Measurements from ENCODE around the gene MPZL2. TPM values are rescaled to one million over a fixed set of nuclear protein-coding genes. Genes with fewer than 3 reads are reported as not detected.

Gene MPZL2
- total and polyA plus RNA-seq, 2 of the 13 experiments (the other 11 are each of a cell fraction or from before 2014, with no cell fraction given), result 27.9 to 53.7 TPM

- 93% methylated on average over 7 of the region's 7 CpGs for WGBS (ENCODE audit: low lambda C conversion rate)
- Histone ChIP-seq H3K79me2 (ENCODE audit: insufficient read depth, low read length) (no peaks in the 10 kb centered on the region), H3K4me1 (ENCODE audit: insufficient read depth, low read length) (no peaks in the 10 kb centered on the region), H3K27me3 (ENCODE audit: control insufficient read depth in 1 of 2, insufficient read depth in 2 of 2, low read length in 2 of 2) (no peaks in the 10 kb centered on the region), H4K20me1 (ENCODE audit: insufficient read depth, low read length) (no peaks in the 10 kb centered on the region), H3K4me3 (replicated peaks in 1 of 3; ENCODE audit: insufficient read depth in 1 of 3, low read depth in 2 of 3, low read length in 3 of 3) (no peak overlapping the region), H2AFZ (ENCODE audit: low read length) (no peak overlapping the region), H3K4me2 (ENCODE audit: low read depth, low read length) (no peak overlapping the region), H3K9ac (ENCODE audit: insufficient read depth, low read depth, low read length) (no peak overlapping the region), H3K36me3 (replicated peaks in 1 of 2; ENCODE audit: control insufficient read depth in 1 of 2, insufficient read depth in 2 of 2, low read length in 2 of 2) (peaks cover 0 to 6% of the 10 kb centered on the region in 2 experiments; a peak in 3 of 5 replicates), H3K9me3 (ENCODE audit: low read length) (no peaks in the 10 kb centered on the region), H3K27ac (ENCODE audit: extremely low read length, insufficient read depth, low read length) (no peak overlapping the region)
- DNase-seq (ENCODE audit: low spot score), result no peak
- no peak for FAIRE-seq
- POLR2A ChIA-PET, result interaction anchor here (1.5 kb wide), 1 partner anchor 14 kb away, joined by 3 read pairs; no protein-coding TSS in a partner anchor
- CTCF ChIA-PET (ENCODE audit: low intra/inter-chr PET ratio, low total read pairs), result no interaction called here
- intact Hi-C loops (cut with micrococcal nuclease; ENCODE audit: unreplicated experiment) (no loop called here), in situ Hi-C loops (cut with HindIII; ENCODE audit: extremely low pct_ligation_motif_present, low pct_unique_long_range_greater_than_20kb) (no loop called here)
- no TSS peak for BruUV-seq (replicated peaks)
- ATAC-seq, result no peak
- TF ChIP-seq RXRB (CRISPR knock-in tag; IDR thresholded peaks at IDR 0.05; ENCODE audit: borderline replicate concordance) (no peak), XRCC5 (optimal IDR thresholded peaks at IDR 0.05; ENCODE audit: low read length) (no peak), ZNF660 (CRISPR knock-in tag; IDR thresholded peaks at IDR 0.05; ENCODE audit: borderline replicate concordance, low read depth) (no peak), NFRKB (IDR thresholded peaks at IDR 0.05) (no peak), STAT5B (CRISPR knock-in tag; IDR thresholded peaks at IDR 0.05) (no peak), FOXK1 (CRISPR knock-in tag; IDR thresholded peaks at IDR 0.05; ENCODE audit: borderline replicate concordance, low read depth) (no peak), NFIC (IDR thresholded peaks at IDR 0.05; ENCODE audit: low read length) (no peak), ZFP1 (CRISPR knock-in tag; IDR thresholded peaks at IDR 0.05) (no peak), ZNF383 (CRISPR knock-in tag; IDR thresholded peaks at IDR 0.05; ENCODE audit: borderline replicate concordance) (no peak), TCF12 (IDR thresholded peaks at IDR 0.05) (no peak), TCF12 (CRISPR knock-in tag; IDR thresholded peaks at IDR 0.05) (no peak)
- TF ChIP-seq, protein P1, sequence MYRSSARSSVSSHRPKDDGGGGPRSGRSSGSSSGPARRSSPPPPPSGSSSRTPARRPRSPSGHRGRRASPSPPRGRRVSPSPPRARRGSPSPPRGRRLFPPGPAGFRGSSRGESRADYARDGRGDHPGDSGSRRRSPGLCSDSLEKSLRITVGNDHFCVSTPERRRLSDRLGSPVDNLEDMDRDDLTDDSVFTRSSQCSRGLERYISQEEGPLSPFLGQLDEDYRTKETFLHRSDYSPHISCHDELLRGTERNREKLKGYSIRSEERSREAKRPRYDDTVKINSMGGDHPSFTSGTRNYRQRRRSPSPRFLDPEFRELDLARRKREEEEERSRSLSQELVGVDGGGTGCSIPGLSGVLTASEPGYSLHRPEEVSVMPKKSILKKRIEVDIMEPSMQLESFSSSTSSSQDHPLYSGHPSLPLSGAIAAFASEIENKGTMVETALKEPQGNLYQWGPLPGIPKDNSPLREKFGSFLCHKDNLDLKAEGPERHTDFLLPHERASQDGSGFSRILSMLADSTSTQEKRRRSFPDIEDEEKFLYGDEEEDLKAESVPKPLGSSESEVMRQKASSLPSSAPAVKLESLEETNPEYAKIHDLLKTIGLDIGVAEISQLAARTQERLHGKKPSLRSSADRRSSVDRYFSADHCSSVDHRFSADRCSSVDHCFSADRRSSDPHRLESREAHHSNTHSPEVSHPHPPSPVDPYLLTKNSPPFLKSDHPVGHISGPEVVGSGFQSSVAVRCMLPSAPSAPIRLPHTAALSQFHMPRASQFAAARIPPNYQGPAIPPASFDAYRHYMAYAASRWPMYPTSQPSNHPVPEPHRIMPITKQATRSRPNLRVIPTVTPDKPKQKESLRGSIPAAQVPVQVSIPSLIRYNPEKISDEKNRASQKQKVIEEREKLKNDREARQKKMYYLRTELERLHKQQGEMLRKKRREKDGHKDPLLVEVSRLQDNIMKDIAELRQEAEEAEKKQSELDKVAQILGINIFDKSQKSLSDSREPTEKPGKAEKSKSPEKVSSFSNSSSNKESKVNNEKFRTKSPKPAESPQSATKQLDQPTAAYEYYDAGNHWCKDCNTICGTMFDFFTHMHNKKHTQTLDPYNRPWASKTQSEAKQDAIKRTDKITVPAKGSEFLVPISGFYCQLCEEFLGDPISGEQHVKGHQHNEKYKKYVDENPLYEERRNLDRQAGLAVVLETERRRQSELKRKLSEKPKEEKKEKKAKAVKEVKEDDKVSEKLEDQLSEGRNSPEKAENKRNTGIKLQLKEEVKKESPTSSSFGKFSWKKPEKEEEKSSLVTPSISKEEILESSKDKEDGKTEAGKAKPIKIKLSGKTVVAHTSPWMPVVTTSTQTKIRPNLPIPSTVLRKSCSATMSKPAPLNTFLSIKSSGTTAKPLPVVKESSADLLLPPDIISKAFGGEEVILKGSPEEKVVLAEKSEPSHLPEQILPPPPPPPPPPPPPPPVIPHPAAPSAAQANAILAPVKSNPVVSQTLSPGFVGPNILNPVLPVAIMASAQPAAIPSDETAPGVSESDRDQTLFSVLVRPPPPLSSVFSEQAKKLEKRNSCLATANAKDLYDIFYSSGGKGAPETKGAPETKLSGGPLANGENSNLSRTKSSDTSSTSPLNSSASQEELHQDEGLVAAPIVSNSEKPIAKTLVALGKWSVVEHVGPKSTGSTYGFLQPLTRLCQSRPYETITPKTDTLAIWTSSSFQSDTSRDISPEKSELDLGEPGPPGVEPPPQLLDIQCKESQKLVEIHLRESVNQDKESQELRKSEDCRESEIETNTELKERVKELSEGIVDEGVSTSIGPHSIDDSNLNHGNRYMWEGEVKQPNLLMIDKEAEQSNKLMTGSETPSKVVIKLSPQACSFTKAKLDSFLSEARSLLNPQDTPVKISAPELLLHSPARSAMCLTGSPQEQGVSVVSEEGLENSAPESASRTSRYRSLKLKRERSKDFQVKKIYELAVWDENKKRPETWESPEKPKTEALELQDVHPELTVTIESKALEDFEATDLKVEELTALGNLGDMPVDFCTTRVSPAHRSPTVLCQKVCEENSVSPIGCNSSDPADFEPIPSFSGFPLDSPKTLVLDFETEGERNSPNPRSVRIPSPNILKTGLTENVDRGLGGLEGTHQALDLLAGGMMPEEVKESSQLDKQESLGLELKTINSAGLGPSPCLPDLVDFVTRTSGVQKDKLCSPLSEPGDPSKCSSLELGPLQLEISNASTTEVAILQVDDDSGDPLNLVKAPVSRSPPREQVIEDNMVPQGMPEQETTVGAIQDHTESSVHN (CRISPR knock-in tag; IDR thresholded peaks at IDR 0.05), result no peak
- TF ChIP-seq, protein P2, sequence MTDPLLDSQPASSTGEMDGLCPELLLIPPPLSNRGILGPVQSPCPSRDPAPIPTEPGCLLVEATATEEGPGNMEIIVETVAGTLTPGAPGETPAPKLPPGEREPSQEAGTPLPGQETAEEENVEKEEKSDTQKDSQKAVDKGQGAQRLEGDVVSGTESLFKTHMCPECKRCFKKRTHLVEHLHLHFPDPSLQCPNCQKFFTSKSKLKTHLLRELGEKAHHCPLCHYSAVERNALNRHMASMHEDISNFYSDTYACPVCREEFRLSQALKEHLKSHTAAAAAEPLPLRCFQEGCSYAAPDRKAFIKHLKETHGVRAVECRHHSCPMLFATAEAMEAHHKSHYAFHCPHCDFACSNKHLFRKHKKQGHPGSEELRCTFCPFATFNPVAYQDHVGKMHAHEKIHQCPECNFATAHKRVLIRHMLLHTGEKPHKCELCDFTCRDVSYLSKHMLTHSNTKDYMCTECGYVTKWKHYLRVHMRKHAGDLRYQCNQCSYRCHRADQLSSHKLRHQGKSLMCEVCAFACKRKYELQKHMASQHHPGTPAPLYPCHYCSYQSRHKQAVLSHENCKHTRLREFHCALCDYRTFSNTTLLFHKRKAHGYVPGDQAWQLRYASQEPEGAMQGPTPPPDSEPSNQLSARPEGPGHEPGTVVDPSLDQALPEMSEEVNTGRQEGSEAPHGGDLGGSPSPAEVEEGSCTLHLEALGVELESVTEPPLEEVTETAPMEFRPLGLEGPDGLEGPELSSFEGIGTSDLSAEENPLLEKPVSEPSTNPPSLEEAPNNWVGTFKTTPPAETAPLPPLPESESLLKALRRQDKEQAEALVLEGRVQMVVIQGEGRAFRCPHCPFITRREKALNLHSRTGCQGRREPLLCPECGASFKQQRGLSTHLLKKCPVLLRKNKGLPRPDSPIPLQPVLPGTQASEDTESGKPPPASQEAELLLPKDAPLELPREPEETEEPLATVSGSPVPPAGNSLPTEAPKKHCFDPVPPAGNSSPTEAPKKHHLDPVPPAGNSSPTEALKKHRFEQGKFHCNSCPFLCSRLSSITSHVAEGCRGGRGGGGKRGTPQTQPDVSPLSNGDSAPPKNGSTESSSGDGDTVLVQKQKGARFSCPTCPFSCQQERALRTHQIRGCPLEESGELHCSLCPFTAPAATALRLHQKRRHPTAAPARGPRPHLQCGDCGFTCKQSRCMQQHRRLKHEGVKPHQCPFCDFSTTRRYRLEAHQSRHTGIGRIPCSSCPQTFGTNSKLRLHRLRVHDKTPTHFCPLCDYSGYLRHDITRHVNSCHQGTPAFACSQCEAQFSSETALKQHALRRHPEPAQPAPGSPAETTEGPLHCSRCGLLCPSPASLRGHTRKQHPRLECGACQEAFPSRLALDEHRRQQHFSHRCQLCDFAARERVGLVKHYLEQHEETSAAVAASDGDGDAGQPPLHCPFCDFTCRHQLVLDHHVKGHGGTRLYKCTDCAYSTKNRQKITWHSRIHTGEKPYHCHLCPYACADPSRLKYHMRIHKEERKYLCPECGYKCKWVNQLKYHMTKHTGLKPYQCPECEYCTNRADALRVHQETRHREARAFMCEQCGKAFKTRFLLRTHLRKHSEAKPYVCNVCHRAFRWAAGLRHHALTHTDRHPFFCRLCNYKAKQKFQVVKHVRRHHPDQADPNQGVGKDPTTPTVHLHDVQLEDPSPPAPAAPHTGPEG (CRISPR knock-in tag; IDR thresholded peaks at IDR 0.05), result no peak
These were observed 37.8 kb downstream of the MPZL2 start for GRCh38 chr11:118226296-118226695.
